Uterus (tissue), 4 donors: ENCODE measurements around the gene GADD45G. TPM values are rescaled to one million over a fixed set of nuclear protein-coding genes. Genes with fewer than 3 reads are reported as not detected.

ENCODE experiments used
- DNase-seq, 2 donors: peaks; one replicate each; pipeline ENCODE4 v3.0.0-alpha.2; 2019 to 2020
- H3K27ac ChIP-seq, 2 donors: fragments of 200-600 bp; sonication (generic); 1 replicate in 1 of 2; 2 replicates in 1 of 2; pipeline ENCODE4 v1.5.1; 2016 to 2018
- H3K27me3 ChIP-seq, 2 donors: fragments of 200-600 bp; sonication (generic); one replicate each; pipeline ENCODE4 v1.5.1; 2018 to 2019; ENCODE audit warnings: control low read depth in 1 of 2
- H3K36me3 ChIP-seq, 2 donors: fragments of 200-600 bp; sonication (generic); one replicate each; pipeline ENCODE4 v1.5.1; 2019; ENCODE audit warnings: control low read depth in 1 of 2
- H3K4me1 ChIP-seq, 2 donors: fragments of 200-600 bp; sonication (generic); one replicate each; pipeline ENCODE4 v1.5.1; 2018 to 2019; ENCODE audit warnings: control low read depth in 1 of 2
- H3K4me3 ChIP-seq, 2 donors: fragments of 200-600 bp; sonication (generic); 1 replicate in 1 of 2; 2 replicates in 1 of 2; pipeline ENCODE4 v1.5.1; 2018 to 2019; ENCODE audit warnings: mild to moderate bottlenecking in 1 of 2
- H3K9me3 ChIP-seq, 2 donors: fragments of 200-600 bp; sonication (generic); one replicate each; pipeline ENCODE4 v1.5.1; 2019; ENCODE audit warnings: control low read depth in 1 of 2
- CTCF ChIP-seq, 4 experiments: fragments of 200-600 bp in 2 of 4; fragments of 450-650 bp in 2 of 4; sonication (generic) in 2 of 4; IDR thresholded peaks; one replicate each; pipeline ENCODE4 v1.5.1; 2016 to 2019; ENCODE audit warnings: antibody characterized with exemption in 4 of 4, mild to moderate bottlenecking in 2 of 4, moderate library complexity in 1 of 4
- POLR2A ChIP-seq, 2 donors: fragments of 450-650 bp; IDR thresholded peaks; one replicate each; pipeline ENCODE4 v1.6.1; 2016; ENCODE audit warnings: antibody characterized with exemption in 2 of 2, mild to moderate bottlenecking in 1 of 2, moderate library complexity in 1 of 2
- intact Hi-C: fragments of 100-400 bp; cut with DNase I; formaldehyde crosslinking; loops from one replicate; pipeline ENCODE4 v1.15.1; 2023; ENCODE audit warnings: low total_unique reads
- total RNA-seq, 4 donors: library from RNA; depleted of rRNA in 3 of 4; stranded (reverse); fragments of >200 nt in 3 of 4; gene quantifications; one replicate each; pipeline versions ENCODE4 v1.1.0 to v1.2.4, GENCODE V29; 2014 to 2023
- donor health status: DM: yes; HTN: yes; CAD: no.

GADD45G gene
- total RNA-seq, 4 donors from 2014 or later: 0.88 to 91.2 (median 15.3) TPM

GRCh38 chr9:89590415-89590814 is 14.4 kb upstream of the GADD45G start:
- TF ChIP-seq CTCF (IDR thresholded peaks at IDR 0.05) (no peak), POLR2A (IDR thresholded peaks at IDR 0.05) (no peak)
- Histone ChIP-seq H3K4me3 (no peak overlapping the region), H3K27ac (no peak overlapping the region), H3K9me3 (no peaks in the 10 kb centered on the region), H3K4me1 (no peaks in the 10 kb centered on the region), H3K36me3 (no peaks in the 10 kb centered on the region), H3K27me3 (no peaks in the 10 kb centered on the region)
- no peak for DNase-seq
- intact Hi-C loops: loop anchor here (5.0 kb wide), 1 partner anchor 507 kb away; no protein-coding TSS in a partner anchor

DNA sequence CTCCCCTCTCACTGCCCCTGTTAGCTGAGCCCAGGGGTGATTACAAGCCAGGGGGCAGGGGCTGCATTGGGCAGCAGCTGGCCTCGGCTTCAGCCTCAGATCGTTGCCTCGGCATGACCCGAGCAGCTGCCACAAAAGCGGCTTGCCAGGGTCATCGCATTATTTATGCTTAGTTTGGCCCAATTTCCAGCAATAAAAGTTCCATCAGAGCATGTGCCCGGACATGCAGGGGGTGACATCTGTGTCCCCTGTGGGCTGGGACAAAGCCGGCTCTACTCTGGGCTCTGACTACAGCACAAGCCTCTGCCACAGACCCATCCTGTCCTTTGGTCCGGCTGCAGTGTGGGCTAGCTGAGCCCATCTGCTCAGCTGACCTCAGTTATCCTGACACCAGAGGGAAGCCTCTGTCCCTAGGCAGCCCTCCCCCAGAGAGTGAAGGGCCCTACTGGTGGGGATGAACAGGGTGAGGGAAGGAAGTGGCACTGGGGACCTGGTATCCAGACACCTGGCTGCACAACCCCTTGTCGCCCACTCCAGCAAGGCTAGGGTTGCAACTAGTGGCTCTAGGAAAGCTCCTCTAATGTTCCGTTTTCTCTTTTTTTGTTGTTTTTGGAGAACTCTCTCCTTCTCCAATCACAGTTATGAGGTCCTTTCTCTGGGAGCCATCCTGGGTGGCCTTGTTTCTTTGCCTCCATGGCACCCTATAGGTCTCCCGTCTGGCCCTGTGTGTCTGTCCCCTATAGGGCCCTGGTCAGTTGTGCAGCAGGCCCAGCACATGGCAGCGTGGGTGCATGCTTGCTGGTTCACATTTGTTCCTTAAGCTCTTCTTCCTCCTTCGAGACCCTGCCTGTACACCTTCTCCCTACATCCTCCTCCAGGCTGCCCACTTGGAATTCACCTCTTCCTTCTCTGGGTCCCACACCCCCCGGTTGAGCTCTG is 13.3 kb upstream of the GADD45G start:
- Histone ChIP-seq H3K36me3 (no peaks in the 10 kb centered on the region), H3K4me3 (no peak overlapping the region), H3K4me1 (no peaks in the 10 kb centered on the region), H3K27me3 (no peaks in the 10 kb centered on the region), H3K27ac (no peak overlapping the region), H3K9me3 (no peaks in the 10 kb centered on the region)
- no peak for DNase-seq
- intact Hi-C loops: loop anchor here (5.0 kb wide), 1 partner anchor 506 kb away; no protein-coding TSS in a partner anchor
- TF ChIP-seq POLR2A (IDR thresholded peaks at IDR 0.05) (no peak), CTCF (IDR thresholded peaks at IDR 0.05) (no peak)

DNA sequence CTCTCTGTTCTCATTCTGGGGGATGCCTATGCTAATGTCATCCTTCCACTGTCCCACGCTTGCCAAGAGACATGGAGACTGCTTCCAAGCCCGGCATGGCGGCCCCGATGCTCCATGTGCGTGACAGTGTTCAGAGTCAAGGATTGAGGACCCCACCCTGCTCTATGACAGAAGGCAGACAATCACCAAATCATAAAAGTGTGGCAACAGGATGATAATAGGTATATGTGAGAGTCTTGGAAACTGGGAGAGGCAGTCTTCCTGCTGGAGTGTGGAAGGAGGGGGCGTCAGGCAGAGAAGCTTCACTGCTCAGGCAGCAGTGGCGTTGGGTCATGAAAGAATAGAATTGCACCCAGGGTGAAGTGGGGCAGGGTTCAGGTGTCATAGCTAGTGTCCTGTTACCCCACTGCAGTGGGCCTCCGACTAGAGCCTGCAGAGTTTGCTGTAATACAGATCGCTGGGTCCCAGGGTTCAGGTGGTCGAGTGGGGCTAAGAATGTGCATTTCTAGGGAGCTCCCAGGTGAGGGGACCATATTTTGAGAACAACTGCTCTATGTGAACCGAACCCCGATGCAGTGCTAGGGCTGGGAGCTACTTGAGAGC is 12.5 kb upstream of the GADD45G start:
- TF ChIP-seq CTCF (IDR thresholded peaks at IDR 0.05): no peak
- TF ChIP-seq POLR2A (IDR thresholded peaks at IDR 0.05): no peak
- Histone ChIP-seq H3K4me3 (no peak overlapping the region), H3K4me1 (no peaks in the 10 kb centered on the region), H3K9me3 (no peaks in the 10 kb centered on the region), H3K27me3 (no peaks in the 10 kb centered on the region), H3K27ac (no peak overlapping the region), H3K36me3 (no peaks in the 10 kb centered on the region)
- DNase-seq: no peak
- intact Hi-C loops: loop anchor here (5.0 kb wide), 1 partner anchor 505 kb away; no protein-coding TSS in a partner anchor

DNA sequence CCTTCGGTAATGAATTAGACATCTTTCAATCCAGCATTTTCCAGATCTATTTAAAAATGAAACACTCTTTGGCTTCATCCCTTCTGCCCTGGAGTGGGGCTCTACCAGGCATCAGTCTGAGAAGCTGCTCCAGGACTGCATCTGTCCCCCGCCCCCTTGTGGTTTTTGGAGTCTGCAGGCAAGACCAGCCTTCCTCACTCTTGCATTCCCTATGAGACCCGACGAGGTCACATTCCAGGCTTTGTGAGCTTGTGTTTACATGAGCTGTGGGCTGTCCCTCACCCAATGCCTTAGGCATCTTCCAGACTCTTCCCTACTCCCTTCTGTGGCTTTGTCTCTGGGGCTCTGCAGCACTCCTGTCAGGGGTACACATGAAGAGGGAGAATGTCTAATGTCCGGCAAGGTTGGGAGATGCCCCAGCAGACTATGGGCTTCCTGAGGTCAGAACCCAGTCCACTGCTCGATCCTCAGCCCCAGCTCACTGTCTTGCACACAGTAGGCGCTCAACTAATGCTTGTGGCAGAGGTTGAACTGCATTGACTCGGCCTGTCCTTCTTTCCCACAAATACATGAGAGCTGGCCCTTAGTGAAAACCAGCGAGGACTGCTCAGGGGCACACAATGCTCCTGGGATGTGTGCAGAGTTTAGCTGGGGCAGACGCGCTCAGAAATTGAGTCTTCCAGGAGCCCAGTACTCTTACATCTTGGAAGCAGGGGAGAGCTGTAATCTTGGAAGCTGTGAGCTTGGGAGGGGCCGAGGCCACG is 11.7 kb upstream of the GADD45G start:
- no peaks in the 10 kb centered on the region for H3K36me3 ChIP-seq

More for the DNA sequence above, 11.7 kb upstream of the GADD45G start:
- DNase-seq: no peak
- Histone ChIP-seq H3K27me3 (no peaks in the 10 kb centered on the region), H3K27ac (no peak overlapping the region), H3K4me1 (no peaks in the 10 kb centered on the region), H3K4me3 (no peak overlapping the region), H3K9me3 (no peaks in the 10 kb centered on the region)
- intact Hi-C loops: loop anchor here (5.0 kb wide), 1 partner anchor 504 kb away; no protein-coding TSS in a partner anchor
- TF ChIP-seq CTCF (IDR thresholded peaks at IDR 0.05) (no peak), POLR2A (IDR thresholded peaks at IDR 0.05) (no peak)
